ENCODE measurements around the gene SEMA4G.

SEMA4G gene

DNA sequence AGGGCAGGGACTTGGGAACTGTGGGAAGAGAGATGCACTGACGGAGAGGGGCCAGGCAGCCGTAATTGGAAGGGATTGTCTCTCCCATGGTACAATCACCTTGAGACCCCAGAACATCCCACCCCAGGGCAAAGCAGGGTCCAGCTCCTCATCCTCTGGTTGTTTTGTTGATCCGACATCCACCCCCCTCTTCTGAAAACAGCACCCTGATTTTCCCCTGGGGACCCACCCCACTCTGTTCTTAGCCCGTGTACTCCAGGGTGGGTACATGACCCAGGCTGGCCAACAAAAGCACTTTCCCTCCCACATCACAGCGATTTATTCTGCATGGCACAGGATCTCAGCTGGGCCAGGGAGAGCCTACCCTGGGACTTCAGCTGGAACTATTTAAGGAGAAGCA, 47.5 kb downstream of the SEMA4G start:
- no peak for TF ChIP-seq CTCF (IDR thresholded peaks at IDR 0.05; ENCODE audit: insufficient read depth, low read depth, low read length, missing control alignments)
- DNase-seq (ENCODE audit: low read depth): no peak
- H3K4me3 ChIP-seq (ENCODE audit: low read depth, low read length): no peak overlapping the region

- no peak overlapping the region for H3K4me3 ChIP-seq (ENCODE audit: low read depth, low read length)
- DNase-seq (ENCODE audit: low read depth): no peak
- TF ChIP-seq CTCF (IDR thresholded peaks at IDR 0.05; ENCODE audit: insufficient read depth, low read depth, low read length, missing control alignments): no peak
Measured at GRCh38 chr10:101018118-101018599, 48.9 kb downstream of the SEMA4G start.

DNA sequence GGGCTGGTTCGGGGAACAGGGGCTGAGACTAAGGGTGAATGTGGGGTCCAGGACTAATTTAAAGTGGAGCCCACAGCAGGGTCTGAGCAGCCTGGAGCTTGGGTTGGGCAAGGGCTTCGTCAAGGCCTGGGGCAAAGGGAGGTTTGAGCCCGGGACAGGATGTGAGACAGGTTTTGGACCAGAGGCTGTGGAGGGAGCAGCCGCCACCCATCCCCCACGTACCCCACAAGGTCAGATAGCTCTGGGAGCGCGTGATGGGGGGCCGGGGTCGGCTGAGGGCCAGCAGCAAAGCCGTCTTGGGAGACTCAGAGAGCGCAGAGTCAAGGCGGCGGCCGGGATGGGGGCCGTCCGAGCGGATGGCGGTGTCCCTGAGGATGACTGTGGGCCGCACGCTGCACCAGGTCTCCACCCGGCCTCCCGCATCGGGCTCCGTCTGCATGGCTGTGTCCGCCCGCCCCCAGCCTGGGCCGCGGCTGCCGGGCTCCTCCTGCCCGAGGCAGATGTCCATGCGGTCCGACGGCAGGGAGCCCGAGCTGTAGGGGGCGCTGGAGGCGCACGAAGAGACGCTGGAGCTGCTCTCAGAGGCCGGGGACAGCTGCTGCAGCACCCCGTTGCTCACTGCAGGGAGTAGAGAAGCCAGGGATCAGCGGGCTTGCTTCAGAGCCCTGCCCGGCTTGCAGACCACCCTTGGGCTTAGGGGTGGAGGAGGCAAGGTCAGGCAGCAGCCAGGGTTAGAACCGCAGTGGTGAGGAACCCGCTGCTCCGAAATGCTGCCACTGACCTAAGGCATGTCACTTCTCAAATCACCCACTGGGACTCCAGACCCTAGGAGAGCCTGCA, 49.5 kb downstream of the SEMA4G start:
- TF ChIP-seq CTCF (IDR thresholded peaks at IDR 0.05; ENCODE audit: insufficient read depth, low read depth, low read length, missing control alignments): peak; percentile 75
- peak; percentile 67 for DNase-seq (ENCODE audit: low read depth)
- no peak overlapping the region for H3K4me3 ChIP-seq (ENCODE audit: low read depth, low read length)
